ENCODE data around the gene SPDEF. TPM values are rescaled to one million over a fixed set of nuclear protein-coding genes. Genes with fewer than 3 reads are reported as not detected.

The SPDEF gene
- total RNA-seq, 1 experiment from 2014 or later: 0.85 TPM

GRCh38 chr6:34538581-34538980 lies 17.5 kb downstream of the SPDEF start:
- Histone ChIP-seq H3K9me3 (ENCODE audit: insufficient read depth, low read depth) (no peaks in the 10 kb centered on the region), H2AFZ (no peak overlapping the region), H3K9me2 (ENCODE audit: insufficient read depth) (no peaks in the 10 kb centered on the region), H3K27ac (no peak overlapping the region), H3K79me2 (ENCODE audit: low read depth) (no peaks in the 10 kb centered on the region), H3K4me3 (no peak overlapping the region), H3K4me2 (no peak overlapping the region), H3K4me1 (replicated peaks; ENCODE audit: insufficient read depth) (peaks cover 24% of the 10 kb centered on the region), H4K20me1 (ENCODE audit: insufficient read depth) (no peaks in the 10 kb centered on the region), H3K27me3 (ENCODE audit: insufficient read depth, low read depth) (no peaks in the 10 kb centered on the region), H3K36me3 (ENCODE audit: low read depth) (no peaks in the 10 kb centered on the region), H3F3A (ENCODE audit: insufficient read depth, low read depth) (peaks cover 15% of the 10 kb centered on the region; the same call in 1 of the 2 replicates)
- no peak for DNase-seq
- ChIA-PET POLR2A (ENCODE audit: unreplicated experiment) (no interaction called here), CTCF (no interaction called here)
- TF ChIP-seq, protein P1, sequence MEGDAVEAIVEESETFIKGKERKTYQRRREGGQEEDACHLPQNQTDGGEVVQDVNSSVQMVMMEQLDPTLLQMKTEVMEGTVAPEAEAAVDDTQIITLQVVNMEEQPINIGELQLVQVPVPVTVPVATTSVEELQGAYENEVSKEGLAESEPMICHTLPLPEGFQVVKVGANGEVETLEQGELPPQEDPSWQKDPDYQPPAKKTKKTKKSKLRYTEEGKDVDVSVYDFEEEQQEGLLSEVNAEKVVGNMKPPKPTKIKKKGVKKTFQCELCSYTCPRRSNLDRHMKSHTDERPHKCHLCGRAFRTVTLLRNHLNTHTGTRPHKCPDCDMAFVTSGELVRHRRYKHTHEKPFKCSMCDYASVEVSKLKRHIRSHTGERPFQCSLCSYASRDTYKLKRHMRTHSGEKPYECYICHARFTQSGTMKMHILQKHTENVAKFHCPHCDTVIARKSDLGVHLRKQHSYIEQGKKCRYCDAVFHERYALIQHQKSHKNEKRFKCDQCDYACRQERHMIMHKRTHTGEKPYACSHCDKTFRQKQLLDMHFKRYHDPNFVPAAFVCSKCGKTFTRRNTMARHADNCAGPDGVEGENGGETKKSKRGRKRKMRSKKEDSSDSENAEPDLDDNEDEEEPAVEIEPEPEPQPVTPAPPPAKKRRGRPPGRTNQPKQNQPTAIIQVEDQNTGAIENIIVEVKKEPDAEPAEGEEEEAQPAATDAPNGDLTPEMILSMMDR (conservative IDR thresholded peaks at IDR 0.05): no peak
- no peak for TF ChIP-seq EZH2 (IDR thresholded peaks at IDR 0.05; ENCODE audit: low read depth)
- intact Hi-C loops (cut with micrococcal nuclease; ENCODE audit: unreplicated experiment): no loop called here
- no TSS peak for BruUV-seq (replicated peaks)

GRCh38 chr6:34537922-34538550 lies 18.1 kb downstream of the SPDEF start:
- ChIA-PET CTCF (no interaction called here), POLR2A (ENCODE audit: unreplicated experiment) (no interaction called here)
- Histone ChIP-seq H3K9me2 (ENCODE audit: insufficient read depth) (no peaks in the 10 kb centered on the region), H3K9me3 (ENCODE audit: insufficient read depth, low read depth) (no peaks in the 10 kb centered on the region), H3K27me3 (ENCODE audit: insufficient read depth, low read depth) (no peaks in the 10 kb centered on the region), H3K4me3 (no peak overlapping the region), H3K27ac (no peak overlapping the region), H3K79me2 (ENCODE audit: low read depth) (no peaks in the 10 kb centered on the region), H2AFZ (no peak overlapping the region), H4K20me1 (ENCODE audit: insufficient read depth) (no peaks in the 10 kb centered on the region), H3K36me3 (ENCODE audit: low read depth) (no peaks in the 10 kb centered on the region), H3K4me1 (replicated peaks; ENCODE audit: insufficient read depth) (peaks cover 19% of the 10 kb centered on the region), H3K4me2 (no peak overlapping the region), H3F3A (ENCODE audit: insufficient read depth, low read depth) (peaks cover 15% of the 10 kb centered on the region; the same call in 1 of the 2 replicates)
- no TSS peak for BruUV-seq (replicated peaks)
- no peak for DNase-seq
- intact Hi-C loops (cut with micrococcal nuclease; ENCODE audit: unreplicated experiment): no loop called here
- TF ChIP-seq EZH2 (IDR thresholded peaks at IDR 0.05; ENCODE audit: low read depth): no peak
- TF ChIP-seq, protein P1 (conservative IDR thresholded peaks at IDR 0.05): no peak

- Histone ChIP-seq H3K27me3 (ENCODE audit: insufficient read depth, low read depth) (no peaks in the 10 kb centered on the region), H4K20me1 (ENCODE audit: insufficient read depth) (no peaks in the 10 kb centered on the region), H3K4me1 (replicated peaks; ENCODE audit: insufficient read depth) (peaks cover 18% of the 10 kb centered on the region), H3K36me3 (ENCODE audit: low read depth) (no peaks in the 10 kb centered on the region), H3K27ac (no peak overlapping the region), H3F3A (ENCODE audit: insufficient read depth, low read depth) (peaks cover 15% of the 10 kb centered on the region; the same call in 1 of the 2 replicates), H3K9me2 (ENCODE audit: insufficient read depth) (no peaks in the 10 kb centered on the region), H3K9me3 (ENCODE audit: insufficient read depth, low read depth) (no peaks in the 10 kb centered on the region), H3K4me2 (peak overlapping the region; percentile 41), H3K79me2 (ENCODE audit: low read depth) (no peaks in the 10 kb centered on the region), H3K4me3 (no peak overlapping the region), H2AFZ (no peak overlapping the region)
- intact Hi-C loops (cut with micrococcal nuclease; ENCODE audit: unreplicated experiment): no loop called here
- TF ChIP-seq, protein P1 (conservative IDR thresholded peaks at IDR 0.05): no peak
- TF ChIP-seq EZH2 (IDR thresholded peaks at IDR 0.05; ENCODE audit: low read depth): no peak
- POLR2A ChIA-PET (ENCODE audit: unreplicated experiment): no interaction called here
- CTCF ChIA-PET: interaction anchor here (1.5 kb wide), 1 partner anchor 23 kb away, joined by 3 read pairs; no protein-coding TSS in a partner anchor
- BruUV-seq (replicated peaks): no TSS peak
- DNase-seq: no peak
Measured at GRCh38 chr6:34536959-34537848, 18.9 kb downstream of the SPDEF start.
